Measurements from ENCODE around the gene ZYX.

- TF ChIP-seq CTCF (optimal IDR thresholded peaks at IDR 0.05 in 1 of 3, IDR thresholded peaks at IDR 0.05 in 1 of 3, conservative IDR thresholded peaks at IDR 0.05 in 1 of 3; ENCODE audit: extremely low read depth in 1 of 3, insufficient read depth in 2 of 3, low read length in 3 of 3) (no peak), EZH2 (IDR thresholded peaks at IDR 0.05; ENCODE audit: low read length) (no peak)
Measured at GRCh38 chr7:143411976-143412708, 31.0 kb downstream of the ZYX start.
